ENCODE results near the gene CWH43.
A peak's percentile ranks its signal among the peaks of the same experiment; 100 is the strongest.
"Not testable (repeated sequence)": the region's sequence is repeated elsewhere in the genome, so short reads cannot be mapped to it uniquely, and the experiment has no call there.

The CWH43 gene

DNA sequence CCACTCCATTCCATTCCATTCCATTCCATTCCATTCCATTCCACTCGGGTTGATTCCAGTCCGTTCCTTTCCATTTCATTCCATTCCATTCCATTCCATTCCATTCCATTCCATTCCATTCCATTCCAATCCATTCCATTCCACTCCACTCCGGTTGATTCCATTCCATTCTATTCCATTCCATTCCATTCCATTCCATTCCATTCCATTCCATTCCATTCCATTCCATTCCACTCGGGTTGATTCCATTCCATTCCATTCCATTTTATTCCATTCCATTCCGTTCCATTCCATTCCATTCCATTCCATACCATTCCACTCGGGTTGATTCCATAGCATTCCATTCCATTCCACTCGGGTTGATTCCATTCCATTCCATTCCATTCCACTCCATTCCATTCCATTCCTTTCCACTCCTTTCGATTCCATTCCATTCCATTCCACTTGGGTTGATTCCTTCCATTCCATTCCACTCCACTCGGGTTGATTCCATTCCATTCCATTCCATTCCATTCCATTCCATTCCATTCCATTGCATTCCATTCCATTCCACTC lies 116.3 kb downstream of the CWH43 start:
- POLR2A ChIA-PET; H3K36me3 ChIP-seq (ENCODE audit: control insufficient read depth in 4 of 4, insufficient read depth in 4 of 4, low read length in 3 of 4); H3K27ac ChIP-seq (ENCODE audit: insufficient read depth in 1 of 2, low read depth in 1 of 2, low read length in 2 of 2, poor library complexity in 1 of 2, severe bottlenecking in 2 of 2); H3K4me1 ChIP-seq (ENCODE audit: control extremely low read depth in 1 of 4, control insufficient read depth in 4 of 4, insufficient read depth in 4 of 4, low read length in 3 of 4); DNase-seq; H3K27me3 ChIP-seq (replicated peaks in 2 of 5; ENCODE audit: control insufficient read depth in 4 of 5, insufficient read depth in 5 of 5, low read length in 4 of 5); CTCF ChIA-PET; H3K4me3 ChIP-seq (ENCODE audit: control insufficient read depth in 1 of 7, extremely low read depth in 1 of 7, insufficient read depth in 4 of 7, low read depth in 2 of 7, low read length in 6 of 7): not testable (repeated sequence)
- peaks cover 9 to 65% (median 42%) of the 10 kb centered on the region in 5 experiments for H3K9me3 ChIP-seq (ENCODE audit: control extremely low read depth in 1 of 5, control insufficient read depth in 4 of 5, insufficient read depth in 2 of 5, low read depth in 1 of 5, low read length in 4 of 5)
- WGBS (ENCODE audit: insufficient coverage), result 72% methylated on average over 7 of the region's 9 CpGs

DNA sequence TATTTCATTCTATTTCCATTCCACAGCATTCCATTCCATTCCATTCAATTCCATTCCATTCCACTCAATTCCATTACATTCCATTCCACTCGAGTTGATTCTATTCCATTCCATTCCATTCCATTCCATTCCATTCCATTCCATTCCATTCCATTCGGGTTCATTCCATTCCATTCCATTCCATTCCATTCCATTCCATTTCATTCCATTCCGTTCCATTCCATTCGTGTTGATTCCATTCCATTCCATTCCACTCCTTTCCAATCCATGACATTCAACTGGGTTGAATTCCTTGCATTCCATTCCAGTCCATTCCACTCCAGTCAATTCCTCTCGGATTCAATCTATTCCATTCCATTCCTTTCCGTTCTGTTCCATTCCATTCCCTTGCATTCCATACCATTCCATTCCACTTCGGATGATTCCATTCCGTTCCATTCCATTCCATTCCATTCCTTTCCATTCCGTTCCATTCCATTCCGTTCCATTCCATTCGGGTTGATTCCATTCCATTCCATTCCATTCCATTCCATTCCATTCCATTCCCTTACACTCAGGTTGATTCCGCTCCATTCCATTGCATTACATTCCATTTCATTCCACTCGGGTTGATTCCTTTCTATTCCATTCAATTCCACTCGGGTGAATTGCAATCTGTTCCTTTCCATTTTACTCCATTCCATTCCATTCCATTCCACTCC lies 117.5 kb downstream of the CWH43 start:
- H3K27me3 ChIP-seq (replicated peaks in 2 of 5; ENCODE audit: control insufficient read depth in 4 of 5, insufficient read depth in 5 of 5, low read length in 4 of 5); CTCF ChIA-PET; H3K27ac ChIP-seq (ENCODE audit: insufficient read depth in 1 of 2, low read depth in 1 of 2, low read length in 2 of 2, poor library complexity in 1 of 2, severe bottlenecking in 2 of 2); H3K4me3 ChIP-seq (ENCODE audit: control insufficient read depth in 1 of 7, extremely low read depth in 1 of 7, insufficient read depth in 4 of 7, low read depth in 2 of 7, low read length in 6 of 7); POLR2A ChIA-PET; H3K4me1 ChIP-seq (ENCODE audit: control extremely low read depth in 1 of 4, control insufficient read depth in 4 of 4, insufficient read depth in 4 of 4, low read length in 3 of 4); DNase-seq; H3K36me3 ChIP-seq (ENCODE audit: control insufficient read depth in 4 of 4, insufficient read depth in 4 of 4, low read length in 3 of 4): not testable (repeated sequence)
- WGBS (ENCODE audit: insufficient coverage), result 53% methylated on average over 9 of the region's 14 CpGs
- H3K9me3 ChIP-seq (ENCODE audit: control extremely low read depth in 1 of 5, control insufficient read depth in 4 of 5, insufficient read depth in 2 of 5, low read depth in 1 of 5, low read length in 4 of 5), result peaks cover 8 to 66% (median 44%) of the 10 kb centered on the region in 5 experiments

DNA sequence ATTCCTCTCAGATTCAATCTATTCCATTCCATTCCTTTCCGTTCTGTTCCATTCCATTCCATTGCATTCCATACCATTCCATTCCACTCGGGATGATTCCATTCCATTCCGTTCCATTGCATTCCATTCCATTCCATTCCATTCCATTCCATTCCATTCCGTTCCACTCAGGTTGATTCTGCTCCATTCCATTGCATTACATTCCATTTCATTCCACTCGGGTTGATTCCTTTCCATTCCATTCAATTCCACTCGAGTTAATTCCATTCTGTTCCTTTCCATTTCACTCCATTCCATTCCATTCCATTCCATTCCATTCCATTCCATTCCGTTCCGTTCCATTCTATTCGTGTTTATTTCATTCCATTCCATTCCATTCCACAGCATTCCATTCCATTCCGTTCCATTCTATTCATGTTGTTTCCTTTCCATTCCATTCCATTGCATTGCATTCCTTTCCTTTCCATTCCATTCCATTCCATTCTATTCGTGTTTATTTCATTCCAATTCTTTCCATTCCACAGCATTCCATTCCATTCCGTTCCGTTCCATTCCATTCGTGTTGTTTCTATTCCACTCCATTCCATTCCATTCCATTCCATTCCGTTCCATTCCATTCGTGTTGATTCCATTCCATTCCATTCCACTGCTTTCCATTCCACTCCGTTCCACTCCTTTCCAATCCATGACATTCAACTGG lies 118.3 kb downstream of the CWH43 start:
- H3K9me3 ChIP-seq (ENCODE audit: control extremely low read depth in 1 of 5, control insufficient read depth in 4 of 5, insufficient read depth in 2 of 5, low read depth in 1 of 5, low read length in 4 of 5), result peaks cover 8 to 59% (median 39%) of the 10 kb centered on the region in 5 experiments

DNA sequence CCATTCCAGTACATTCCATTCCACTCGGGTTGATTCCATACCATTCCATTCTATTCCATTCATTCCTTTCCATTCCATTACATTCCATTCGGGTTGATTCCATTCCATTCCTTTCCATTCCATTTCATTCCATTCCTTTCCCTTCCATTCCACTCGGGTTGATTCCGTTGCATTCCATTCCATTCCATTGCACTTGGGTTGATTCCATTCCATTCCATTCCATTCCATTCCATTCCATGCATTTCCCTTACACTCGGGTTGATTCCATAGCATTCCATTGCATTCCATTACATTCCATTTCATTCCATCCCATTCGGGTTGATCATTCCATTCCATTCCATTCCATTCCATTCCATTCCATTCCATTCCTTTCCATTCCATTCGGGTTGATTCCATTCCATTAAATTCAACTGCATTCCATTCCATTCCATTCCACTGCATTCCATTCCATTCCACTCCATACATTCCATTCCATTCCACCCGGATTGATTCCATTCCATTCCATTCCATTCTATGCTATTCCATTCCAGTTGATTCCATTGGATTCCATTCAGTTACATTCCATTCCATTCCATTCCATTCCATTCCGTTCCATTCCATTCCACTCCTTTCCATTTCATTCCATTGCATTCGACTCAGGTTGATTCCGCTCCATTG lies 119.3 kb downstream of the CWH43 start:
- H3K9me3 ChIP-seq (ENCODE audit: control extremely low read depth in 1 of 5, control insufficient read depth in 4 of 5, insufficient read depth in 2 of 5, low read depth in 1 of 5, low read length in 4 of 5), result peaks cover 11 to 56% (median 38%) of the 10 kb centered on the region in 5 experiments
- H3K27ac ChIP-seq (ENCODE audit: insufficient read depth in 1 of 2, low read depth in 1 of 2, low read length in 2 of 2, poor library complexity in 1 of 2, severe bottlenecking in 2 of 2); CTCF ChIA-PET; H3K4me3 ChIP-seq (ENCODE audit: control insufficient read depth in 1 of 7, extremely low read depth in 1 of 7, insufficient read depth in 4 of 7, low read depth in 2 of 7, low read length in 6 of 7); H3K4me1 ChIP-seq (ENCODE audit: control extremely low read depth in 1 of 4, control insufficient read depth in 4 of 4, insufficient read depth in 4 of 4, low read length in 3 of 4); H3K36me3 ChIP-seq (ENCODE audit: control insufficient read depth in 4 of 4, insufficient read depth in 4 of 4, low read length in 3 of 4); POLR2A ChIA-PET; H3K27me3 ChIP-seq (replicated peaks in 2 of 5; ENCODE audit: control insufficient read depth in 4 of 5, insufficient read depth in 5 of 5, low read length in 4 of 5); DNase-seq: not testable (repeated sequence)
- WGBS (ENCODE audit: insufficient coverage), result 77% methylated on average over 11 of the region's 11 CpGs

More for the DNA sequence above, 118.3 kb downstream of the CWH43 start:
- H3K27ac ChIP-seq (ENCODE audit: insufficient read depth in 1 of 2, low read depth in 1 of 2, low read length in 2 of 2, poor library complexity in 1 of 2, severe bottlenecking in 2 of 2); H3K36me3 ChIP-seq (ENCODE audit: control insufficient read depth in 4 of 4, insufficient read depth in 4 of 4, low read length in 3 of 4); H3K4me3 ChIP-seq (ENCODE audit: control insufficient read depth in 1 of 7, extremely low read depth in 1 of 7, insufficient read depth in 4 of 7, low read depth in 2 of 7, low read length in 6 of 7); H3K27me3 ChIP-seq (replicated peaks in 2 of 5; ENCODE audit: control insufficient read depth in 4 of 5, insufficient read depth in 5 of 5, low read length in 4 of 5); CTCF ChIA-PET; DNase-seq; POLR2A ChIA-PET; H3K4me1 ChIP-seq (ENCODE audit: control extremely low read depth in 1 of 4, control insufficient read depth in 4 of 4, insufficient read depth in 4 of 4, low read length in 3 of 4): not testable (repeated sequence)
- WGBS (ENCODE audit: insufficient coverage), result 55% methylated on average over 15 of the region's 17 CpGs

DNA sequence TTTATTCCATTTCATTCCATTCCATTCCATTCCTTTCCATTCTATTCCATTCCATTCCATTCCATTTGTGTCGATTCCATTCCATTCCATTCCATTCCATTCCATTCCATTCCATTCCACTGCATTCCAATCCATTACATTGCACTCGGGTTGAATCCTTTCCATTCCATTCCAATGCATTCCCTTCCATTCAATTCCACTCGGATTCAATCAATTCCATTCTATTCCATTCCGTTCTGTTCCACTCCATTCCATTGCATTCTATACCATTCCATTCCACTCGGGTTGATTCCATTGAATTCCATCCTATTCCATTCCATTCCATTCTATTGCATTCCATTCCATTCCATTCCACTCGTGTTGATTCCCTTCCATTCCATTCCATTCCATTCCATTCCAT lies 121.2 kb downstream of the CWH43 start:
- H3K4me3 ChIP-seq (ENCODE audit: control insufficient read depth in 1 of 7, extremely low read depth in 1 of 7, insufficient read depth in 4 of 7, low read depth in 2 of 7, low read length in 6 of 7); CTCF ChIA-PET; H3K27me3 ChIP-seq (replicated peaks in 2 of 5; ENCODE audit: control insufficient read depth in 4 of 5, insufficient read depth in 5 of 5, low read length in 4 of 5); H3K4me1 ChIP-seq (ENCODE audit: control extremely low read depth in 1 of 4, control insufficient read depth in 4 of 4, insufficient read depth in 4 of 4, low read length in 3 of 4); H3K27ac ChIP-seq (ENCODE audit: insufficient read depth in 1 of 2, low read depth in 1 of 2, low read length in 2 of 2, poor library complexity in 1 of 2, severe bottlenecking in 2 of 2); H3K36me3 ChIP-seq (ENCODE audit: control insufficient read depth in 4 of 4, insufficient read depth in 4 of 4, low read length in 3 of 4); POLR2A ChIA-PET: not testable (repeated sequence)
- peaks cover 11 to 66% (median 38%) of the 10 kb centered on the region in 5 experiments for H3K9me3 ChIP-seq (ENCODE audit: control extremely low read depth in 1 of 5, control insufficient read depth in 4 of 5, insufficient read depth in 2 of 5, low read depth in 1 of 5, low read length in 4 of 5)
- WGBS (ENCODE audit: insufficient coverage), result 61% methylated on average over 5 of the region's 6 CpGs
- peak in 2 of 3 donors; percentile 42 to 51 for DNase-seq

DNA sequence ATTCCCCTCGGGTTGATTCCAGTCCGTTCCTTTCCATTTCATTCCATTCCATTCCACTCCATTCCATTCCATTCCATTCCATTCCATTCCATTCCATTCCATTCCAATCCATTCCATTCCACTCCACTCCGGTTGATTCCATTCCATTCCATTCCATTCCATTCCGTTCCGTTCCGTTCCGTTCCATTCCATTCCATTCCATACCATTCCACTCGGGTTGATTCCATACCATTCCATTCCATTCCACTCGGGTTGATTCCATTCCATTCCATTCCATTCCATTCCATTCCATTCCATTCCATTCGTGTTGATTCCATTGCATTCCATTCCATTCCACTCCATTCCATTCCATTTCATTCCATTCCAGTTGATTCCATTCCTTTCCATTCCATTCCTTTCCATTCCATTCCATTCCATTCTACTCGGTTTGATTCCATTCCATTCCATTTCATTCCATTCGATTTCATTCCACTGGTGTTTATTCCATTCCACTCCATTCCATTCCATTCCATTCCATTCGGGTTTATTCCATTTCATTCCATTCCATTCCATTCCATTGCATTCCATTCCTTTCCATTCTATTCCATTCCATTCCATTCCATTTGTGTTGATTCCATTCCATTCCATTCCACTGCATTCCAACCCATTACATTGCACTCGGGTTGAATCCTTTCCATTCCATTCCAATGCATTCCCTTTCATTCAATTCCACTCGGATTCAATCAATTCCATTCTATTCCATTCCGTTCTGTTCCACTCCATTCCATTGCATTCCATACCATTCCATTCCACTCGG lies 122.3 kb downstream of the CWH43 start:
- peaks cover 12 to 68% (median 33%) of the 10 kb centered on the region in 5 experiments for H3K9me3 ChIP-seq (ENCODE audit: control extremely low read depth in 1 of 5, control insufficient read depth in 4 of 5, insufficient read depth in 2 of 5, low read depth in 1 of 5, low read length in 4 of 5)
- H3K27me3 ChIP-seq (replicated peaks in 2 of 5; ENCODE audit: control insufficient read depth in 4 of 5, insufficient read depth in 5 of 5, low read length in 4 of 5); H3K36me3 ChIP-seq (ENCODE audit: control insufficient read depth in 4 of 4, insufficient read depth in 4 of 4, low read length in 3 of 4); H3K27ac ChIP-seq (ENCODE audit: insufficient read depth in 1 of 2, low read depth in 1 of 2, low read length in 2 of 2, poor library complexity in 1 of 2, severe bottlenecking in 2 of 2); H3K4me3 ChIP-seq (ENCODE audit: control insufficient read depth in 1 of 7, extremely low read depth in 1 of 7, insufficient read depth in 4 of 7, low read depth in 2 of 7, low read length in 6 of 7); POLR2A ChIA-PET; CTCF ChIA-PET; DNase-seq; H3K4me1 ChIP-seq (ENCODE audit: control extremely low read depth in 1 of 4, control insufficient read depth in 4 of 4, insufficient read depth in 4 of 4, low read length in 3 of 4): not testable (repeated sequence)
- WGBS (ENCODE audit: insufficient coverage), result 54% methylated on average over 13 of the region's 17 CpGs
